Gastroesophageal sphincter (tissue), 3 donors: ENCODE measurements around the gene IKZF5.

Source experiments
- CTCF ChIP-seq, 4 experiments: fragments of 200-600 bp in 2 of 4; fragments of 450-650 bp in 2 of 4; sonication (generic) in 1 of 4; IDR thresholded peaks; one replicate each; pipeline ENCODE4 v1.5.1; 2017 to 2019; ENCODE audit warnings: antibody characterized with exemption in 4 of 4, mild to moderate bottlenecking in 2 of 4, moderate library complexity in 2 of 4
- EP300 ChIP-seq: sonication (generic); formaldehyde crosslinking; IDR thresholded peaks from one replicate; pipeline ENCODE4 v1.6.1; 2017; ENCODE audit warnings: antibody characterized with exemption, mild to moderate bottlenecking
- POLR2A ChIP-seq, 2 donors: fragments of 450-650 bp; IDR thresholded peaks; one replicate each; pipeline ENCODE4 v1.6.1; 2017; ENCODE audit warnings: antibody characterized with exemption in 2 of 2, mild to moderate bottlenecking in 2 of 2, moderate library complexity in 1 of 2

GRCh38 chr10:123007558-123008354 is 839 bp downstream of the IKZF5 start:
- TF ChIP-seq EP300 = no peak
- no peak for TF ChIP-seq CTCF (IDR thresholded peaks at IDR 0.05)
- no peak for TF ChIP-seq POLR2A (IDR thresholded peaks at IDR 0.05)
